AG04450 (cell line): ENCODE measurements around the gene MESP2. TPM values are rescaled to one million over a fixed set of nuclear protein-coding genes. Genes with fewer than 3 reads are reported as not detected.

Experiments used
- CTCF ChIA-PET: fragments of 300-600, 350-600 bp; formaldehyde crosslinking; extraction: SDS; loops from one replicate; lab custom pipeline; 2022; ENCODE audit warnings: antibody characterized with exemption, inconsistent platforms; lab: Charles Lee
- POLR2A ChIA-PET: fragments of 350-600 bp; formaldehyde crosslinking; extraction: SDS; loops from one replicate; lab custom pipeline; 2021; ENCODE audit warnings: antibody characterized with exemption, inconsistent platforms; lab: Yijun Ruan, JAX
- DNase-seq: peaks from one replicate; pipeline ENCODE4 v3.0.0-alpha.2; 2011; ENCODE audit warnings: low read depth, low spot score
- H3K27ac ChIP-seq: one replicate; pipeline ENCODE4 v1.5.1; 2012; ENCODE audit warnings: low read depth, low read length, control low read depth
- H3K27me3 ChIP-seq: one replicate; pipeline ENCODE4 v1.6.0; 2012; ENCODE audit warnings: low read length; ENCODE audit not compliant: control insufficient read depth, insufficient read depth
- H3K4me3 ChIP-seq: 2 replicates; pipeline ENCODE4 v1.5.1; 2011; ENCODE audit warnings: mild to moderate bottlenecking, low read depth, low read length, control low read depth
- H3K9me3 ChIP-seq: 2 replicates; pipeline ENCODE4 v1.5.1; 2012; ENCODE audit warnings: low read length; ENCODE audit not compliant: control insufficient read depth, insufficient read depth
- CTCF ChIP-seq: IDR thresholded peaks from 2 replicates; pipeline ENCODE4 v1.5.1; 2011; ENCODE audit warnings: low read depth, low read length, control low read depth, inconsistent platforms
- polyA plus RNA-seq: library from polyadenylated mRNA; depleted of rRNA; stranded (reverse); fragments of >200 nt; gene quantifications from 2 replicates; pipeline ENCODE4 v1.2.3, GENCODE V29; 2011

MESP2 gene
- polyA plus RNA-seq, 1 experiment: 0.20 TPM

GRCh38 chr15:89749951-89750559 is 26.1 kb upstream of the MESP2 start:
- CTCF ChIA-PET: interaction anchor here (1.0 to 19.0 kb wide), 4 partner anchors 10 to 138 kb away, joined by 6 to 498 read pairs (median 17); no protein-coding TSS in a partner anchor
- peaks cover 37% of the 10 kb centered on the region for H3K27me3 ChIP-seq
- TF ChIP-seq CTCF: no peak
- POLR2A ChIA-PET: interaction anchor here (0.9 kb wide), 1 partner anchor 11 kb away, joined by 4 read pairs; no protein-coding TSS in a partner anchor
- H3K27ac ChIP-seq: no peak overlapping the region
- no peak for DNase-seq
- H3K4me3 ChIP-seq: peak overlapping the region; percentile 59
- no peaks in the 10 kb centered on the region; the same call in 1 of the 2 replicates for H3K9me3 ChIP-seq

- peak within 1 kb of the TSS; percentile 59 for H3K4me3 ChIP-seq
- no peaks in the 10 kb centered on the region; the same call in 1 of the 2 replicates for H3K9me3 ChIP-seq
- peak; percentile 70 for TF ChIP-seq CTCF
- DNase-seq: peak; percentile 67
- CTCF ChIA-PET: interaction anchor here (0.9 to 19.0 kb wide), 5 partner anchors 10 to 138 kb away, joined by 3 to 498 read pairs (median 13); no protein-coding TSS in a partner anchor
- H3K27ac ChIP-seq: no peak within 1 kb of the TSS
- POLR2A ChIA-PET: interaction anchor here (0.9 kb wide), 1 partner anchor 10 kb away, joined by 4 read pairs; no protein-coding TSS in a partner anchor
- H3K27me3 ChIP-seq: peaks cover 33% of the 10 kb centered on the region
These were observed 25.3 kb upstream of the MESP2 start, which contains the start of gene MESP1 for GRCh38 chr15:89750560-89751542. TSS of gene MESP1 (minus strand) at chr15:89751249. CDS start at chr15:89751231, 18 bp downstream.

GRCh38 chr15:89751748-89752147 is 24.4 kb upstream of the MESP2 start:
- H3K27ac ChIP-seq: no peak overlapping the region
- ChIA-PET POLR2A (no interaction called here), CTCF (interaction anchor here (1.6 to 19.0 kb wide), 3 partner anchors 9 to 136 kb away, joined by 8 to 498 read pairs (median 21); no protein-coding TSS in a partner anchor)
- no peaks in the 10 kb centered on the region; the same call in 1 of the 2 replicates for H3K9me3 ChIP-seq
- no peak for DNase-seq
- TF ChIP-seq CTCF: no peak
- no peak overlapping the region for H3K4me3 ChIP-seq
- peaks cover 27% of the 10 kb centered on the region for H3K27me3 ChIP-seq

GRCh38 chr15:89753855-89754254 is 22.3 kb upstream of the MESP2 start:
- POLR2A ChIA-PET: no interaction called here
- CTCF ChIA-PET: interaction anchor here (0.6 to 19.0 kb wide), 4 partner anchors 15 to 135 kb away, joined by 4 to 498 read pairs (median 12); partner anchors contain the start of gene MESP2

More at GRCh38 chr15:89753855-89754254, 22.3 kb upstream of the MESP2 start:
- no peak for DNase-seq
- Histone ChIP-seq H3K27ac (no peak overlapping the region), H3K27me3 (peaks cover 14% of the 10 kb centered on the region), H3K9me3 (no peaks in the 10 kb centered on the region; the same call in 1 of the 2 replicates), H3K4me3 (no peak overlapping the region)
- no peak for TF ChIP-seq CTCF
